DMS53 (cell line): Measurements from ENCODE around the gene ODAD3.
A peak's percentile ranks its signal among the peaks of the same experiment; 100 is the strongest.
"Not testable (repeated sequence)": the region's sequence is repeated elsewhere in the genome, so short reads cannot be mapped to it uniquely, and the experiment has no call there.

ENCODE experiments used
- DNase-seq: peaks from one replicate; lab custom pipeline; 2025; lab: John Stamatoyannopoulos, UW

The ODAD3 gene

DNA sequence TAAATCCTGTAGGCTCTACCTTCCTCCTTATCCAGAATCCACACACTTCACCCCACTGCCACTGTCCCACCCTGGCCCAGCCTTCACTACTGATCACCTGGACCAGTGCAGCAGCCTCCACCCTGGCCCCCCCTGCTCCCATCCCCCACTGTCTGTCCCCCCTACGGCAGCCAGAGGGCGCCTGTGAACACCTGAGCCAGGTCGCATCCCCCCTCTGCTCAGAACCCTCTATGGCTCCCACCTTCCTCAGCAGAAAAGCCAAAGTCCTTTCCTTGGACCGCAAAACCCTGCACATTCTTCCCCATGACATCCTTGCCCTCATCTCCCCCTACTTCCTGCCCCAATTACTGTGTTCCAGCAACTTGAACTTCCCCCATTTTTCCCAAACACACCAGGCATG, 25.3 kb upstream of the ODAD3 start:
- peak; percentile 23 for DNase-seq

GRCh38 chr19:11458912-11459311, 24.0 kb upstream of the ODAD3 start:
- DNase-seq = not testable (repeated sequence)

GRCh38 chr19:11458236-11458900, 23.4 kb upstream of the ODAD3 start:
- no peak for DNase-seq

DNA sequence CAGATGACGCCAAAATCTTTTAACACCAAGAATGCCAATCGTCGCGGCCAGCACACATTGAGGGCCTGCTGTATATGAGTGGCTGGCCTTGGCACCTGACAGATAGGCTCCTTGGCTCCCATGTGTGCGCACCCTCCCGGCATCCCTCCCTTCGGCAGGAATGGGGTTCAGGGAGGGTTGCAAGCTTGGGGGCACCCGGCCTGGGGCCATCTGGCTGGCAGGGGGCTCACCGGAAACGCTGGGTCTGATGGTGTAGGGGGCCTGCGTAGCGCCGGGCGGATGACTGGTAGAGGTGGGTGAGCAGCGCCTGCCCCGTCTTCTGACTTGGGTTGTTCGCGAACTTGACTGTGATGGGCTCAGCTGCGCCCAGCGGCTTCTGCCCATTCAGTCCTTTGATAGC, 22.9 kb upstream of the ODAD3 start:
- DNase-seq = no peak

- DNase-seq = no peak
These were observed 22.2 kb upstream of the ODAD3 start for GRCh38 chr19:11457115-11457514.

DNA sequence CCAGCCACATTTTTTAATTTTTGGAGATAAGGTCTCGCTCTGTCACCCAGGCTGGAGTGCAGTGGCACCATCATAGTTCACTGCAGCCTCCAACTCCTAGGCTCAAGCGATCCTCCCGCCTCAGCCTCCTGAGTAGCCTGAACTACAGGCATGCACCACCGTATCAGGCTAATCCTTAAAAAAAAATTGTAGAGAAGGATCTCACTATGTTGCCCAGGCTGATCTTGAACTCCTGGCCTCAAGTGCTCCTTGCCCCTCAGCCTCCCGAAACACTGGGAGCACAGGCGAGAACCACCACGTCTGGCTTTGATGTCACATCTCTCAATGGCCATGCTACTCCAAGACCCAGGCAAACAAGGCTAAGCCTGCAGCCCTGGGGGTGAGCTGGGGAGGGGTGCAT, 21.7 kb upstream of the ODAD3 start:
- no peak for DNase-seq

GRCh38 chr19:11455233-11455554, 20.3 kb upstream of the ODAD3 start:
- not testable (repeated sequence) for DNase-seq

- peak; percentile 39 for DNase-seq
These were observed 18.8 kb upstream of the ODAD3 start for GRCh38 chr19:11453468-11454341.

GRCh38 chr19:11452620-11453310, 17.8 kb upstream of the ODAD3 start:
- no peak for DNase-seq

DNA sequence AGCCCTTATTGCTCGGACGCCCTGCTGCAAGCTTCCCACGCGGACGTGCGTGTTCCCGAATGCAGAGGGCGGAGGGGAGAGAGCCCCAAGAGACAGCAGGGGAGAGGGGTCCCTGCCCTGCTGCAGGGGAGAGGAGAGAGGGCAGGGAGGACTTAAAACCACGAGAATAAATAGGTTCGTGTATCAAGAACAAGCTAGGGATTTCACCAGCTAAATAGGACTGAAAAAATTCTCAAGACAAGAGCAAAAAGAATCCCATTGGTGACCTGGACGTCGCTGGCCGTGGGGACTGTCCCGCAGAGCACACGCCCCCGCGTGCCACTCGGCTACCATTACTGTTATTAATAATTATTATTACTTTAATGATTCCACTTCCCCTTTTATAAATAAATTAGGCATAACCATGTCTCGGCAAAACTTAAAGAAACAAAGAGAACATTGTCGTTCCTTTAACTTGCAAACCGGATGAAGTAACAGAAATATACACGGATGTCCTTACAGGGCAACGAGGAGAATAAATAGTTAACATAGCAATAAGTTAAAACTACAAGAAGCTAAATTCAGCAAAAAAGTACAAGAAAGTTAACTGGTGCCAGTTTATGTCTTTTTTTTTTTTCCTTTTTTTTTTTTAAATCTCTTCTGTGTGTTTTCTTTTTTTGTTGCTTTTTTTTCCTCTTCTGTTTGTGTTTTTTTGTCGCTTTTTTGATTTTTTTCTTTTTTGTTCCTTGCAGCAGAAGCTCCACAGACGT, 17.1 kb upstream of the ODAD3 start:
- no peak for DNase-seq

GRCh38 chr19:11451327-11451870, 16.5 kb upstream of the ODAD3 start:
- no peak for DNase-seq

DNA sequence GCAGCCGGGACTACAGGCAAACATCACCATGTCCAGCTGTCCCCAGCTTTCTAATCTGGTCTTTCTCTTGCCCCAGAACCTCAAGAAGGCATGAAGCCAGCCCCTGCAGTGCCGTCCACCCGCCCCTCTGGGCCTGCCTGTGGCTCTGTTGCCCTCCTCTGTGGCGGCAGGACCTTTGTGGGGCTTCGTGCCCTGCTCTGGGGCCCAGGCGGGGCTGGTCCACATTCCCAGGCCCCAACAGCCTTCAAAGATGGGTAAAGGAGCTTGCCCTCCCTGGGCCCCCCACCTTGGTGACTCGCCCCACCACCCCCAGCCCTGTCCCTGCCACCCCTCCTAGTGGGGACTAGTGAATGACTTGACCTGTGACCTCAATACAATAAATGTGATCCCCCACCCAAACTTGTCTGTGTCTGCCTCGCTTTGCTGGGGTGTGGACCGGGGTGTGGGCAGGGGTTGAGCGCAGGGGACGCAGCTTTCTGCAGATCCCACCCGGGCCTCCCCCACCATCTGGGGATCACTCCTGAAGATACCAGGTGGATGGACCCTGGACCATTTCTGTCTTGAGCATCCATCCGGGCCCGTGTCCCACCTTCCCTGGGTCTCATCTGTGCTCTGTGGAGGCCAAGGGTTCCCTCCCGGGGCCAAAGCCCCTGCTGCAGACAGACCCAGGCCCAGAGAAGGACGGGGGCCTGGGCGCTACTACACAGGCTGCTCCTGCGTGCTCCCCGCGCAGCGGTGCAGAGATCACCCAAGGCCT, 15.8 kb upstream of the ODAD3 start:
- DNase-seq = no peak

DNA sequence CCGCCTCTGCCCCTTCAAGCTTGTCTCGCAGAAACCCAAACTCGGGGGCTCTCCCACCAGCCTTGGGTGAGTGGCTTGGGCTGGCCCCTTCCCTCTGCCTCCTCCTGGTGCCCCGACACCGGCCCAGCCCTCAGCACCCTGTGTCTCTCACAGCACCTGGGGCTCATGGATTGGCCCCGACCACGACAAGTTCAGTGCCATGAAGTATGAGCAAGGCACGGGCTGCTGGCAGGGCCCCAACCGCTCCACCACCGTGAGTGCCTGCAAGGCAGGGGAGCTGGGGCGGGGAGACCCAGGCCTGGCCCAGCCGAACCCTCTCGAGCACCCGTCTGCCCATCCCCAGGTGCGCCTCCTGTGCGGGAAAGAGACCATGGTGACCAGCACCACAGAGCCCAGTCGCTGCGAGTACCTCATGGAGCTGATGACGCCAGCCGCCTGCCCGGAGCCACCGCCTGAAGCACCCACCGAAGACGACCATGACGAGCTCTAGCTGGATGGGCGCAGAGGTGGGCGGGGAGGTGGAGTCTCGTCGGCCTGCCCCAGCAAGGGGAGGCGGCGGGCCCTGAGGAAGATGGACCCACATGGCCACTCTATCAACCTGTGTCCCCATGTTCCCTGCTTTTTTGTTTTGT, 14.1 kb upstream of the ODAD3 start:
- DNase-seq = no peak

DNA sequence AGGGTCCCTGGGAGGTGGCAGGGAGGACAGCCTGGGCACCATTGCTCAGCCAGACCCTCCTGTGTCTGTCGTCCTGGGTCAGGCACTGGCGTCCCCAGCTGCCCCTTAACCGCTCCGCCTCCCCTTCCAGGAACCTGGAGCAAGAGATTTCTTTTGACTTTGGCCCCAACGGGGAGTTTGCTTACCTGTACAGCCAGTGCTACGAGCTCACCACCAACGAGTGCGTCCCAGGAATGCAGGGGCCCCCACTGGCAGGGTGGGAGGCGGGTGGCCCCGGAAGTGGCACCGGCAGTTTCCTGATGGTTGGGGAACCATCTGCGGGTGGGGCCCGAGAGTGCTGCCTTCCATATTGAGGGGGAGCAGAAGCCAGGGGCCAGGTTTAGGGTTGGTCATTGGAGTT, 13.5 kb upstream of the ODAD3 start:
- DNase-seq = no peak

DNA sequence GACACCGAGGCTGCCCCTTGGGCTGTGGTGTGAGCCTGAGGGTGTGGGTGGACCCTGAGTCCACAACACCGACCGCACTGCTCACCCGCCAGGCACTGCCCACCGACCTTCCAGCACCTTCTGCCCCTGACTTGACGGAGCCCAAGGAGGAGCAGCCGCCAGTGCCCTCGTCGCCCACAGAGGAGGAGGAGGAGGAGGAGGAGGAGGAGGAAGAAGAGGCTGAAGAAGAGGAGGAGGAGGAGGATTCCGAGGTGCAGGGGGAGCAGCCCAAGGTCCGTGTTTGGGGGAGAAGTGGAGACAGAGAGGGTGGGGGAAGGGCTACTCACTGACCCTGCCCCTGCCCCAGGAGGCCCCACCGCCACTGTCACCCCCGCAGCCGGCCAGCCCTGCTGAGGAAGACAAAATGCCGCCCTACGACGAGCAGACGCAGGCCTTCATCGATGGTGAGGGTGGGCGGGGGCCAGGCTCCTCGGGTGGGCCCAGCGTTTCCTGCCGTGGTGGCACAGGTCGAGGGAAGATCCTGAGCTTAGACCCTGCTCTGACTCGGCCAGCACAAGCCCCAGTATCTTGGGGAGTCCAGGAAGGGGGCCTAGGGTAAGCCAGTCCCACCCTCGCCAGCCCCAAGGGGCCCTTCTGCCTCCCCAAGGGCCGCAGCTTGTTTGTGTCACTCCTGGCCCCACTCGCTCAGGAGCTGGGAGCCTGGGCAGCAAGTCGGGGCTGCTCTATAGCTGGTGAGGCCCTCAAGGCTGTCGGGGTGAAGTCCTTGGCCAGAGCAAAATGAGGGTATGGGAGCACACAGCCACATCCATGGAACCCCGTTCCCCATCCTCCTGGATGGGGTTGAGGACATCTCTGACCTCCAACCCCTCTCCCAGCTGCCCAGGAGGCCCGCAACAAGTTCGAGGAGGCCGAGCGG, 12.7 kb upstream of the ODAD3 start:
- no peak for DNase-seq

DNA sequence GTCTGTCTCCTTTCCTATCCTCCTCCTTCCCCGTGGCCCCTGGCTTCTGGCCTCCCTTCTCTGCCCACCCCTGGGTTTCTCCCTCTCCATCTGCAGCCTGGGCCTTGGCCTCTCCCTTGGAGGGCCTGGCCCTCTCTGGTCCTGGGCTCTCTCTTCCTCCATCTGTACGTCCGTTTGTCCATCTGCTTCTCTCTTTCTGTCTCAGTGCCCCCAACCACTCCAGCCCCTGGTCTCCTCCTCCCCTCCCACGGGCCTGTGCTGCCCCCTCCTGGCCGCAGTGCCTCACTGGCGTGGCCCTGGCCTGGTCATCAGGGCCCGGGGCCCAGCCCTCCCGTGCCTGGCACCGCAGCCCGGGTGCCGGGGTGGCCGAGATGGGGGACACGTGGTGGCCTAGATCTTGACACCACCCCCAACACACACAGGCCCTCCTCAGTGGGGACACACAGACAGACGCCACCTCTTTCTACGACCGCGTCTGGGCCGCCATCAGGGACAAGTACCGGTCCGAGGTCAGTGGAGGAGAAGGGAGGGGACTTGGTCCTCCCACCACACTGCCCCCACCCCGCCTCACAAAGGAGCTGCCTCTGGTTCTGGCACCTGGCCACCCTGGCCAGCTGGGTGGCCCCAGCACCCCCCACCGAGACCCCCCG, 11.9 kb upstream of the ODAD3 start:
- DNase-seq = peak; percentile 60

- DNase-seq = peak; percentile 18
These were observed 11.3 kb upstream of the ODAD3 start for GRCh38 chr19:11446271-11446651.

DNA sequence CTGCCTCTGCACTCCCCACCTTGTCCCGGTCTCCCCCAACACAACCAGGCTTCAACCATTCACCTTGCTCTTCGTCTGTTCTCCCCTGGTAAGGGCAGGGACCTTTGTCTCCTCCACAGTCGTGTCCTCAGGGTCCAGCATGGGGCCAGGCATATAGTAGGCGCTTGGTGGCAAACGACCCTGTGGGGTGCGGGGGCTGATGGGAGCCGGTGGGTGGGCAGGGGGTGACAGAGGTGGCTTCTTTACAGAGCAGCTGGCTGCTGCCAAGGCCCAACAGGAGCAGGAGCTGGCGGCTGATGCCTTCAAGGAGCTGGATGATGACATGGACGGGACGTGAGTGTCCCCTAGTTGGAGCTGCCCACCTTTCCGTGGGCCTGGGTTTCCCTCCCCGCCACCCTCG, 10.2 kb upstream of the ODAD3 start:
- no peak for DNase-seq

- no peak for DNase-seq
These were observed 9.1 kb upstream of the ODAD3 start for GRCh38 chr19:11444059-11444458.
